Sigmoid colon (tissue), 4 donors: Measurements from ENCODE around the gene TPGS2.

ENCODE experiments used
- EP300 ChIP-seq, 4 donors: sonication (generic); formaldehyde crosslinking; IDR thresholded peaks; one replicate each; pipeline ENCODE4 v1.6.1; 2017; ENCODE audit warnings: antibody characterized with exemption in 4 of 4
- TF ChIP-seq, protein P1 (sequence below), 4 experiments: fragments of 450-650 bp in 3 of 4; fragments of 200-600 bp in 1 of 4; IDR thresholded peaks; one replicate each; pipeline ENCODE4 v1.5.1; 2016 to 2019; ENCODE audit warnings: antibody characterized with exemption in 4 of 4, mild to moderate bottlenecking in 3 of 4, moderate library complexity in 2 of 4

DNA sequence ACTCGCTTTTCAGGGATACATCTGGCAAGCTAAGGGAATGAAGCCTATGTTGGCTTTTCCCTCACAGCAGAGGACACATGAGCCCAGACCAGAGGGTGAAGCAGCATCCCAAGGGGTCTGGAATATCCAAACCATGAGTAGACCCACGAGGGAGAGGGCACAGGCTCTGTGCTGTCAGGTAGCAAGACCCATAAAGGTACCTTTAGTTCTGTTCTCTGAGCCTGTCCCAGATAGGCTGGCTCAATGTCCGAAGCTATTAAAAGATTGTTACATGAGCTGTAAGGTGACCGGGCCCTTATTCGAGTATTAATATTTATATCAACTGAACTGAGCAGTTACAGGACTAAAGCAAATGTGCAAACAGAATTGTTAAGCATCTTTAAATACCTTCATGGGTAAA is 52.2 kb downstream of the TPGS2 start:
- TF ChIP-seq, protein P1, sequence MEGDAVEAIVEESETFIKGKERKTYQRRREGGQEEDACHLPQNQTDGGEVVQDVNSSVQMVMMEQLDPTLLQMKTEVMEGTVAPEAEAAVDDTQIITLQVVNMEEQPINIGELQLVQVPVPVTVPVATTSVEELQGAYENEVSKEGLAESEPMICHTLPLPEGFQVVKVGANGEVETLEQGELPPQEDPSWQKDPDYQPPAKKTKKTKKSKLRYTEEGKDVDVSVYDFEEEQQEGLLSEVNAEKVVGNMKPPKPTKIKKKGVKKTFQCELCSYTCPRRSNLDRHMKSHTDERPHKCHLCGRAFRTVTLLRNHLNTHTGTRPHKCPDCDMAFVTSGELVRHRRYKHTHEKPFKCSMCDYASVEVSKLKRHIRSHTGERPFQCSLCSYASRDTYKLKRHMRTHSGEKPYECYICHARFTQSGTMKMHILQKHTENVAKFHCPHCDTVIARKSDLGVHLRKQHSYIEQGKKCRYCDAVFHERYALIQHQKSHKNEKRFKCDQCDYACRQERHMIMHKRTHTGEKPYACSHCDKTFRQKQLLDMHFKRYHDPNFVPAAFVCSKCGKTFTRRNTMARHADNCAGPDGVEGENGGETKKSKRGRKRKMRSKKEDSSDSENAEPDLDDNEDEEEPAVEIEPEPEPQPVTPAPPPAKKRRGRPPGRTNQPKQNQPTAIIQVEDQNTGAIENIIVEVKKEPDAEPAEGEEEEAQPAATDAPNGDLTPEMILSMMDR (IDR thresholded peaks at IDR 0.05): no peak
- TF ChIP-seq EP300 (IDR thresholded peaks at IDR 0.05): no peak
